Sigmoid colon (tissue), 4 donors: ENCODE results near the gene ZNF888.
"Not testable (repeated sequence)": the region's sequence is repeated elsewhere in the genome, so short reads cannot be mapped to it uniquely, and the experiment has no call there.

Experiments
- EP300 ChIP-seq, 4 donors: sonication (generic); formaldehyde crosslinking; IDR thresholded peaks; one replicate each; pipeline ENCODE4 v1.6.1; 2017; ENCODE audit warnings: antibody characterized with exemption in 4 of 4
- POLR2AphosphoS5 ChIP-seq, 4 donors: sonication (generic); formaldehyde crosslinking; IDR thresholded peaks; one replicate each; pipeline ENCODE4 v1.6.1; 2017; ENCODE audit warnings: antibody characterized with exemption in 4 of 4
- TF ChIP-seq, protein P1 (sequence below), 4 experiments: fragments of 450-650 bp in 3 of 4; fragments of 200-600 bp in 1 of 4; IDR thresholded peaks; one replicate each; pipeline ENCODE4 v1.5.1; 2016 to 2019; ENCODE audit warnings: antibody characterized with exemption in 4 of 4, mild to moderate bottlenecking in 3 of 4, moderate library complexity in 2 of 4

DNA sequence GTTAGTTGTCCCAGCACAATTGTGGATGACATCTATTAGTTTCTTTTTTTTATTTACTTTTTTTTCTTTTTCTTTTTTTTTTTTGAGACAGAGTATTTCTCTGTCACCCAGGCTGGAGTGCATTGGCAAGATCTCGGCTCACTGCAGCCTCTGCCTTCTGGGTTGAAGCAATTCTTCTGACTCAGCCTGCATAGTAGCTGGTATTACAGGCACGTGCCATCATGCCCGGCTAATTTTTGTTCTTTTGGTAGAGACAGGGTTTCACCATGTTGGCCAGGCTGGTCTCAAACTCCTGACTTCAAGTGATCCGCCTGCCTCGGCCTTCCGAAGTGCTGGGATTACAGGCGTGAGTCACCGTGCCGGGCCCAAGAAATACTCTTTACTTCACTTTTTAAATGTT, 1.4 kb upstream of the ZNF888 start:
- not testable (repeated sequence) for TF ChIP-seq POLR2AphosphoS5, EP300 (IDR thresholded peaks at IDR 0.05)
- TF ChIP-seq, protein P1, sequence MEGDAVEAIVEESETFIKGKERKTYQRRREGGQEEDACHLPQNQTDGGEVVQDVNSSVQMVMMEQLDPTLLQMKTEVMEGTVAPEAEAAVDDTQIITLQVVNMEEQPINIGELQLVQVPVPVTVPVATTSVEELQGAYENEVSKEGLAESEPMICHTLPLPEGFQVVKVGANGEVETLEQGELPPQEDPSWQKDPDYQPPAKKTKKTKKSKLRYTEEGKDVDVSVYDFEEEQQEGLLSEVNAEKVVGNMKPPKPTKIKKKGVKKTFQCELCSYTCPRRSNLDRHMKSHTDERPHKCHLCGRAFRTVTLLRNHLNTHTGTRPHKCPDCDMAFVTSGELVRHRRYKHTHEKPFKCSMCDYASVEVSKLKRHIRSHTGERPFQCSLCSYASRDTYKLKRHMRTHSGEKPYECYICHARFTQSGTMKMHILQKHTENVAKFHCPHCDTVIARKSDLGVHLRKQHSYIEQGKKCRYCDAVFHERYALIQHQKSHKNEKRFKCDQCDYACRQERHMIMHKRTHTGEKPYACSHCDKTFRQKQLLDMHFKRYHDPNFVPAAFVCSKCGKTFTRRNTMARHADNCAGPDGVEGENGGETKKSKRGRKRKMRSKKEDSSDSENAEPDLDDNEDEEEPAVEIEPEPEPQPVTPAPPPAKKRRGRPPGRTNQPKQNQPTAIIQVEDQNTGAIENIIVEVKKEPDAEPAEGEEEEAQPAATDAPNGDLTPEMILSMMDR (IDR thresholded peaks at IDR 0.05): not testable (repeated sequence)
